Tongue (tissue), 2 donors: ENCODE results near the gene CD59. TPM values are rescaled to one million over a fixed set of nuclear protein-coding genes. Genes with fewer than 3 reads are reported as not detected.
A peak's percentile ranks its signal among the peaks of the same experiment; 100 is the strongest.
"Not testable (repeated sequence)": the region's sequence is repeated elsewhere in the genome, so short reads cannot be mapped to it uniquely, and the experiment has no call there.

ENCODE experiments used
- DNase-seq: peaks from one replicate; pipeline ENCODE4 v3.0.0-alpha.2; 2015
- total RNA-seq: library from RNA; depleted of rRNA; stranded (reverse); fragments of >200 nt; gene quantifications from one replicate; pipeline ENCODE4 v1.2.3, GENCODE V29; 2014

CD59 gene
- total RNA-seq, 1 donor from 2014 or later: 270 TPM

DNA sequence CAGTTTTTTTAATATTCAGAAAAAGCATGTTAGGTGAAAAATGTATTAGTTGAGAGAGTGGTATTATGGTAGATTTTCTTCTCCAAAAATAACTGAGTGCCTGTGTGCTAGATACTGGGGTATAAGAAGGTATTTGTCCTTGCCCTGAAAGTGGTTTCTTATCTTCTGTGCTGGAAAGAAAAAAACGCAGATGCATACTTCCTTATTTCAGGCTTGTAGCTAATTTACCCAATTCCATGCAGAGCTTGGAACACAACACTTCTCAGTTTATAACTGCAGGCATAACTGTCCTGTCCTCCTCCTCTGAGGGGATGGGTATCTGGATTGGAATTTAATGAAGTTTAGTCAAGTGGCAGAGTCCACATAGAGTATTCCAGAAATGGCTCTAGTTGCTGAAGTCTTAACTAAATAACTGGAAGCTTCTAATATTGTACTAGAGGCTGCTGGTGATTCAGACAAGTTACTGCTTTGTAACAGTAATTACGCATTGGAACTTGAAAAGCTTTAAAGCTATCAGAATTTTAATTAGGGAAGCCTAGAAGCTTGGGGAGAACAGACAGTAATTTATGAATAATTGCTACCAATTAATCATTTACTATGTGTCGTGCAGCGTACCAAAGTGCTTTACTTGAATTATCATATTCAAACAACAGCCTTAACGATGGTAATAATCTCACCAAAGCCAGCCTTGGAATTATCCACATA, 22.9 kb downstream of the CD59 start:
- no peak for DNase-seq

DNA sequence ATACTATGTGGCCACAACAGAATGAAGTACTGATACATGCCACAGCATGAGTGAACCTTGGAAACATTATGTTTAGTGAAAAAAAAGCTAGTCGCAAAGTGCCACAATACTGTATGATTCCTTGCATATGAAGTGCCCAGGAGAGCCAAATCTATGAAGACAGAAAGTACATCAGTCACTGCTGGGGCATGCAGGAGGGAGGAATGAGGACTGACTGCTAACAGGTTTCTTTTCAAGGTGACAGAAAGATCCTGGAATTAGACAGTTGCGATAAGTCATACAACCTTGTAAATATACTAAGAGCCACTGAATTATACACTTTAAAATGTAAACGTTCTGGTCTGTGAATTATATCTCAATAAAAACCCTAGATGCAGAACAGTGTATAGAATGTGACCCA, 23.8 kb downstream of the CD59 start:
- no peak for DNase-seq

DNA sequence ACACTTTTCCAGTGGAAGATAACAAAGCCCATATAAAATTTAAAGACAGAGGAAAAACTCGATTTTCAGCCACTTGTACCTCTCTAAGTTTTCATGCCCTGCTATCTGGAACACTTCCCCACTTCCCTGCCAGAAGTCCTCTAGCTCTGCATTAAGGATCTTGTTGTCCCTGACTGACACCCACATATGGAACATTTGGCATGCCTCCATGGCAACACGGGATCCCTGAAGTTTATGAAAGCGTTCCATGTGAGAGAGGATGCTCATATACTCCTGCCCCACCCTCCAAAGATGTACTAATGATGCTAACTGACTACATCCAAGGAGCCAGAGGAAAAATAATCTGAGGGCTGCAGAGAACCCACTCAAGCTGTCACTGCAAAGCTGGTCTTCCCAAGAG, 26.8 kb downstream of the CD59 start:
- peak; percentile 92 for DNase-seq

DNA sequence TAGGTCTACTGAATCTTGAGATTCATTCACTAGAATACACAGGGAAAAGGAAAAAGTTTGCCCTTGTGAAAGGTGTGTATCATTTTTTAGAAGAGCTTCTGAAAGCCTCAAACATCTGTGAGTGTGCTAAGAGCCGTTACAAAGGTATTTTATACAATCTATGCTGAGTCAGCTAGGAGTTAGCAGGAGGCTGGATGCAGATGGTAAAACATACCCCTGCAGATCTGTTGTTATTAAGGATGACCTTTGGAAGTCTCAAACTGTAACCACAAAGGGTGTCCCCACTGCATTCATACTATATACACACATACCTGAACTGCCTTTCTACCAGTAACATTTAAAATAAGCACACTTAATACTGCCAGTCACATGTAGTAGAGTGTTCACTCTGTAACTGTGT, 27.2 kb downstream of the CD59 start:
- DNase-seq: no peak

DNA sequence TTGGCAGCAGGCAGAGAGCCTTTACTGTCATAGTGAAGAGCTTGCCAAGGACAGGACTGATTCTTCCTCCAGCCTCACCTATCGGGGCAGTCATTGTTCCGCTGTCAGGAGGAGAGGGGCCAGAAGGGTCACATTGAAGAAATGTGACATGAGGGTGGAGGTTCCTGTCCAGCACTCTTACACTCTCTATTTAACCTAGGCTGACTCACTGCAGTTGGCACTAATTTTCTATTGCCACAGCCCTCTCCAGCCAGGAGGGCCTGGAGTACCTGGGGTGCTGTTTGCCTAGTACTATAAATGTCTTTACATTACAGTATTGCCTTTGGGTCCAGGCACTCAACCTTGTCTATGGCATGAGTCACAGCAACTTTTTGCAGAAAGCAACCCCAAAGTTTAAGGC, 28.4 kb downstream of the CD59 start:
- not testable (repeated sequence) for DNase-seq

DNA sequence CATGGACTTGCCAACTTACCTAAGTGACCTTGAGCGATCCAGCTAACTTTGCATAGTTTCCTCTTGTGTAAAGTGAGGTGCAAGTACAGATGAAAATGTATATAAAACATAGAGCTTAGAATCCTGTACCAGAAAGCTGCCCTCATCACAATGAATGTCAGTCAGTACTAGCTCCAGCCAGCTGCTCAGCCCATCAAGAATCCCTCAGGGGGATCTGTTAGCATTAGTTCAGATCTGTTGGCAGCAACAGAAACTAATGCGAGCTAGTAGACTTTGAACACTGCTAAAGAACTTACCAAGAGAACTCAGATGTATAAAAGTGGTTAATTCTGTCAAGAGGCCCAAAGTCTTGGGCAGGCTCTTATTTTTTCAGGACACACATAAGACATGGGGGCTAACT, 29.3 kb downstream of the CD59 start:
- DNase-seq: no peak

DNA sequence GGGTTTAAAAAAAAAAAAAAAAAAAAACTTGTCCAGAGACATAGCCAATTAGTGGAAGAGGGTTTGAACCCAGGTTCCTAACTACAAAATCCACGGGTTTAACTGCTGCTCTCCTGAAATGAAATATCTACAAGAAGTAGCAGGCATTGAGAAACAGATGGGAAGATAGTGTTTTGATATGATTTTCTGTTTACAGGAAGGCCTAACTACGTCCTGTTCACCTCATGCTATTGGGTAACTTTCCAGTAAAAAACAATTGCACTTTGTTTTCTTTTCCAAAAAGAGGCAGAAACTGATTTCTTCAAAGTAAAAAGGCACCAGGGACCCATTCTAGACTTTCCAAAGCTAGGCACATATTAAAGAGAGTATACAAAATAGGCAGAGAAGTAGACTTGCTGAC, 29.7 kb downstream of the CD59 start:
- no peak for DNase-seq

DNA sequence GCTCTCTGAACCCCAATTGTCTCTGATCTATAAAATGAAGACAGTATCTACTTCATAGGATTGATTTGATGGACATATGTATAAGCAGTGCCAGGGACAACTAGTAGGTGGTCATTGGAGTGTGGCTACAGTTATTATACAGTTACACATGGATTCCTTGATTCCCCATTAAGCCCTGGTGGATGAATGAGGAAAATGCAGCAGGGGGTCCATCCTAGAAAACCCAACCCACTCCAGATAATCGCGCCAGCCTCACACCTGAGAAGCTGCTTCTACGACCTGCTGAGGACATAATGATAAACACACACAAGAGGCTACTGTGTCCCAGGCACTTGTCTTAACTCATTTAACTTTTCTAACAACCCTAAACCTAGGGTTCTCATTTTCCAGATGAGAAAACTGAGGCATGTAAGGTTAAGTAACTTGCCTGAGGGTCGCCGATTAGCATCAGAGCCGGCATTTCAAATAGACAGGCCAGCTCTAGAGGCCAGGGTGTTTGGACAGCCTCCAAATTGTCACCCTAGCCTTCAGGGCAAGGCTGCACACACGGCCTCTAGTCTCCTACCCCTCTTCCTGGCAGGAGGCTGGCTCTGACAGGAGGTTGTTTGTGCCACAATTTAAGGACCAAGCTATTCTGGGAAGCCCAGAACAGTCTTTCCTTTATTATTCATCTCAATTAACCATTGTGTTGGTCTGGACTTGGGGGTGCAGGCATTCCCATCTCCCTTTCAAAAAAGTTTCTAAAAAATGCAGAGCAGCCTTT, 31.8 kb downstream of the CD59 start:
- DNase-seq: no peak

DNA sequence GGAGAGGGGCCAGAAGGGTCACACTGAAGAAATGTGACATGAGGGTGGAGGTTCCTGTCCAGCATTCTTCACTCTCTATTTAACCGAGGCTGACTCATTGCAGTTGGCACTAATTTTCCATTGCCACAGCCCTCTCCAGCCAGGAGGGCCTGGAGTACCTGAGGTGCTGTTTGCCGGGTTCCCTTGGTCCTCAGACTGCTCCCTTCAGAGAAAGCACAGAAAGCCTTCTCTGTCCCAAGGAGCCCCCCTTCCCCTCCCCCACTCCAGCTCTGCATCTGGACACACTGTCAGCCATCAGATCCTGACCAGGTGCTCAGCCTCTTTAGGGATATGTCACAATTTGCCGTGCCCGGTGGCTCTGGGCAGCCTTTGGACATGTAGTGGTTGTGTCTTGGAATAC, 32.4 kb downstream of the CD59 start:
- DNase-seq: no peak

DNA sequence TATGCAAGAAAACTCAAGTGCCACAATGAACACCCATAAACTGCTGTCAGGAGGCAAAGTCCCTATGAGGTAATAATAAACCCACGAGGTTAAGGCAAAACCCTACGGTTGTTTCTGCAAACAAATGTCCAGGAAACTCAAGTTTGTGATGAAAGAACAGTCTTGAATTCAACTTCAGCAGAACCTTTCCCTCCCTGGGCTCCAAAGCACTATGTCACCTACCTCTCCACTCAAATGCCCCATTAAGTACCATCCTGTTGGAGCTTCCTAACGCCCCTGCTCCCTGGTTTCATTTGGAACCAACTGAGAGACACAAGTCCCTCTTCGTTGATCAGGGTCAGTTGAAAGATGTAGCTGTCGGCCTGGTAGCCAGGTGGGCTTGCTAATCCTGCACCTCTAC, 33.0 kb downstream of the CD59 start:
- DNase-seq: no peak

DNA sequence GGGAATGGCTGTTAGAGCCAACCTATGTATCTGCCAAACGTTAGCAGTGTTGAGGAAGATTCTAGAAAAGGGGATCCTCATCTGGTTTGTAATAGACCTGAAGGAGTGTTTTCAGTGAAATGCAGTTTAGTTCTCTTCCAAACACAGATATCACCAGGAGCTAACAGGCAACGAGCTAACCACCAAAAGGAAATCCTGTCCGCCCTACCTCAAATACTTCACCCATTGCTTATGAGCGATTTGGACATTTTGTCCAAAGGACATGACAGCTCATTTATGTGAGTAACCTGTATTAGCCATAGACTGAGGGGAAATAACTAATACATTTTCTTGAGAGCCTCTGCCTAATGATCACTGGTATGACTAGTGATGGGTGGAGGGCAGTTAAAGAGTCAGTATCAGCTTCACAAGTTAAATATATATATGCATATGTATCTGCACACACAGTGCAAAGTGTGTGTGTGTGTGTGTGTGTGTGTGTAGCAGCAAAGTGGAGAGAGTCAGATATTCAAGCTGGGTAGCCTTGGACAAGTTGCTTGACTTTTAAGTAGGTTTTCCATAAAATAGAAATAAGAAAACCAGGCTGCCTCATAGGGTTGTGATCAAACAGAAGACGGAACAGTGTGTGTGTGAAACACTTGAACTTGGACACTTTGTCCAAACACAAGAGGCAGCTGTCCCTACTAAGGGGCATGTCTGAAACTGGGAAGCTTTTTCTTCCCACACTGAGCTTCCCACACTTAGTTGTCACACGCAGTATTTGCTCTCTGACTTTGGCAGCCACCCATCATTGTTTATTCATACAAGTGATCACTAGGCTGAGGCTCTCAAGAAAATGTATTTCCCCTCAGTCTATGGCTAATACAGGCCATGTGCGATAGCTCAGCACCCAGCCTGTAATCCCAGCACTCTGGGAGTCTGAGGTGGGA, 34.7 kb downstream of the CD59 start:
- DNase-seq: peak; percentile 91

DNA sequence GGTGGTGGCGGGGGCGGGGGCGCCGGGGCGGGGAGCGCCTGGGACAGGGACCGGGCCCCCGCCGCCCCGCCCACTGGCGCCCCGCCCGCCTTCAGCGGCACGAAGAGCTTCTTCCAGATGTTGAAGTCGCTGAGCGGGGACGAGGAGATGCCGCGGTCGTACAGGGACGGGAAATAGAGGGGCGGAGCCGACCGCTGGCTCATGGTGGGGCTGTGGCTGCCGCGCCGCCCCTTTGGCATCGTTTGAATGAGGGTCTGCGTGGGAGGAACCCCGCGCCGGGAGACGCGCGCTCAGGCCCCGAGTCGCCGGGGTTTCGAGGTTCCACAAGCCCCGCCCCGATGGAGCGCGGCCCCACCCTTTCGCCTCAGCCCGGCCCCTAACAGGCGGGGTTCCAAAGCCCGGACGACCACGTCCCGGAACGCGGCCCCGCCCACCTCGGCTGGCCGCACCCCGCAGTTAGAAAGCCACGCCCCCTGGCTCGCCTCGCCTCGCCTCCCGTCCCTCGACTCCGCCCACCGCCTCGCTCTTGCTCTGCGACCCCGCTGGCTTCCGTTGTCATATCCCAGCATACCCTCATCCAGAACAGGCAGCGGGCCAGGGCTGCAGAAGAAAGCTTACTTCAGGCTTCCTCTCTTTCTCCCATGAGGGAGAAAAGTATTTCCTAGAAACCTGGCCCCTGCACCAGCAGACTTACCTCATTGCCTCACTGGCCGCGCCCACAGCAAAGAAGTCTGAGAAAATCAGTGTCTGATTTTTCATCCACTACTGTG, 35.5 kb downstream of the CD59 start, which contains the start of gene C11orf91:
C11orf91 (minus strand) TSS at position 325 of the 770 bp plus-strand sequence; CDS start at position 239, 86 bp downstream.
- DNase-seq: peak; percentile 99

DNA sequence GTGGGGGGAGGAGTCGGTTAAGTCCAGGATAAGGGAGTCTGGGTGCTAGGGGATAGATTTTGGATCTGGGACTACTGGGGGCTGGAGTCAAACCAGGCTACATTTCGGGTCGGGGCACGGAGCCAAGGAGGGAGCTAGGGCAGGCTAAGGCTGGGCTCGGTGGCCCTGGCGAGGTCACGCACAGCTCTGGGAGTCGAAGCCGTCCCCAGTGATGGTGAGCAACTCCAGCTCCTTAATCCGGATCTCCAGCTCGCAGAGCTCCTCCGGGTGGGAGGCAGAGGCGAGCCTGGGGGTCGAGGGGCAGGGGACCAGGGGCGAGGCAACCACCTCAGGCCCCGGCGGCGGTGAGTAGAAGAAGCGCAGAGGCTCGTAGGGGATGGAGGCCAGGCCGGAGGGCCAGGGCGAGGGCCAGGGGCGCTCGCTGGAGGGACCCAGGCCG, 36.1 kb downstream of the CD59 start:
- no peak for DNase-seq

DNA sequence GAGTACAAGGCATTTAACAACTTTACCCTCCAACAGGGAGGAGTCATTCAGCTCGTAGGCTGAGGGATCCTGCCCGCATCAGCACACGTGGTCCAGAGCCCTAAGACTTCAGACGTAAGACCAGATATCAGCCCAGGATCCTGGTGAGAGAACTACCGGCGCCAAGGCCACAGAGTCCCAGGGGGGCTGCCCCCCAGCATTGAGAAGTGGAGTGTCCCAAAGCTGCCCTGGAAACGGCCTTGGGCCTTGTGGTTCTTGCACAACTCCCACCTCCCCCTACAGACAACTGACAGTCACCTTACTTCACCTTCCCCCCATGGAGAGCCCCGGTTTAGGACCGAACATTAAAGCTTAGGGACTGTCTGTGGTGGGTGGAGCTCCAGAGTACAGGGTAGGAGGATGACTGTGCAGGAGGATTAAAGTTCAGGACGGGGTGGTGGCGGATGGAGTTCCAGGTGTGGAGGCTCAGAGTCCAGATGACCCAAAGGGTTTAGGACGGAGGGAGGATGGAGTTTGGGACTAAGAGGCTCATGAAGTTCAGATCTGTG, 36.6 kb downstream of the CD59 start:
- DNase-seq: no peak

DNA sequence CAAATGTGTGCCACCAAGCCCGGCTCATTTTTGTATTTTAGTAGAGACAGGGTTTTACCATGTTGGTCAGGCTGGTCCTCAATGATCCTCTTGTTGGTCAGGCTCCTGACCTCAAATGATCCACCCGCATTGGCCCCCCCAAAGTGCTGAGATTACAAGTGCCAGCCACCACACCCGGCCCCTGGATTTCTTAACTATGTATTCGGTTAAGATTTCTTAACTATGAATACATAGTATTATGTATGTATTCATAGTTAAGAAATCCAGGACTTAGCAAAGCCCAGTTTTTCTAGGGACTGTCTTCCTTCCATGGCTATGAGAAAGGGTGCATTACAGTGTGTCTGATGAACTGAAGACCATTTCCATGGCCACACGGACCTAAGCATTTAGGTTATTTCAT, 37.3 kb downstream of the CD59 start:
- DNase-seq: no peak

DNA sequence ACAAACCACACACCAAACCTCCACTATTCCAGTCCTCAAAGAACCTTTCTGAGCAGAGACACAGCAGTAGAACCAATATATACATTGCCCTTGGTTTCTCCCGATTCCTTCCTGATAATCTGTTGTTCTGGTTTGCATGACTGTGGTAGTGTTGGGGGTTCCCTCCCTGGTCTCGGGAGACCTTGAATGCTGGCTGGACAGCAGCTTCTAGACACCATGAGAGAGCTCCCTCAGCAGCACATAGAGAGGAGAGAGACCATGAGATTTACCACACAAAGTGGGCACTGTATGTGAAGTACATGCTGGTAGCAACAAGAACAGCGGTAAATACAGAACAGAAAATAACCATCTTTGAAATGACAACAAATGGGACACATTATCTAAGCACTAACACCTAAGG, 38.2 kb downstream of the CD59 start:
- no peak for DNase-seq

DNA sequence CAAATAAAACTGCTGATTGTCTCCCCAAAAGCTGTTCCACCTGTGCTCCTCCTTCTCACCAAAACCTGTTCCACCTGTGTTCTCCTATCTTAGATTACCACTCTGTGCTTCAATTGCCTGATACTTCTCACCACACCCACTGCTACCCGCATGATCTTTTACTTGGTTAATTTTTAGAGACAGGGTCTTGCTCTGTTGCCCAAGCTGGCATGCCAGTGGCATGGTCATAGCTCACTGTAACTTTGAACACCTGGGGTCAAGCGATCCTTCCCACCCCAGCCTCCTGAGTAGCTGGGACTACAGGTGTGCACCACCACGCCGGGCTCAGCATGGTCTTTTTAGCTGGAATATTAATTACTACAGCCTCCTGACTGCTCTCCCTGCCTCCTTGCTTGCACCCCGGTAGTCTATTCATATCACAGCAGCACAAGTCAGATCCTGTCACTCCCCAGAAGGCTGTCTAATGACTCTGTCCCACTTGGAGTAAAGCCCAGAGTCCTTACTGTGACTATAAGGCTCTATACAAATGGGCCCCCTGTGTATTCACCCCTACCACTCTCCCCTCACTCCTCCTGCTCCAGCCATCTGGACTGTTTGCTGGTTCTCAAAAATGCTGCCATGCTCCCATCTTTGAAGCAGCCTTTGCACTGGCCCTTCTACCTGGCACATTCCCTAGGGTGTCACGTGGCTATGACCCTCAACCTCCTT, 39.1 kb downstream of the CD59 start:
- no peak for DNase-seq

DNA sequence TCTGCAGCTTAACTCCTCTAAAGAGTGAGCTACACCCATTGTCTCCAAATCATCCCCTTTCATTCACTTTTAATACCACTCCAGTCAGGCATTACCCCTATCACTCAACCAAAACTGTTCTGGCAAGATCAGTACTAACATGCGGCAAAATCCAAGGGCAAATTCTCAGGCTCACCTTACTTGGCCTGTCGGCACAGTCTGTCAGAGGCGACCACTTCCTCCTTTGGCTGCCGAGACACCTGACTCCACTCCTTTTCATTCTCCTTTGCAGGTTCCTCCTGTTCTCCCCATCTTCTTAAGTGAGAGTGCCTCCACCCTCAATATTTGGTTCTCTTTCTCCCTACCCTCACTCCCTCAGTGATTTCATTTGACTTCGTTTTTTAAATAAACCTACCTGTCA, 39.8 kb downstream of the CD59 start:
- DNase-seq: no peak

DNA sequence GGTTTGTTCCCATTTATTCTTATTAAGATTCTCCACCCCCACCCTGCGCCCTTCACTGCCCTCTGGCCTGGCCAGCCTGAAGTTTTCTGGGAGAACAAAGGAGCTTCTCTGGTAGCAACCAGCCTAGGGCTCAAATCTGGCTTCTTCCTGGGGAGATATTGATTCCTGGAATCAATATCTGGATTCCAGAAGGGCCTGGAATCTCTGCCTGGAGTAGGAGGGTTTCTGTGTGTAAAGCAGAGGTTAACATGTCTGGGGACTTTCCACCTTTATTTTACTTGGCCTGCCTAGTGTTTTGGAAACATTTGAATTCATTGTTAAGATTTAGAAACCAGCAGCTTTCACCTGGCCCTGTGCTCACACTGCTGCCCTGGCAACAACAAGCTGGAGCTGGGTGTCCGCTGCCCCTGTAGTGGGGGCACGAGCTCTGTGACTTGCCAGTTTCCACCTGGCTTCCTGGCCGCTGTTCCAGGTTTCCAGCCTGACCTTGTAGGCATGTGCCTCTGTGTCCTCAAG, 41.1 kb downstream of the CD59 start:
- no peak for DNase-seq

DNA sequence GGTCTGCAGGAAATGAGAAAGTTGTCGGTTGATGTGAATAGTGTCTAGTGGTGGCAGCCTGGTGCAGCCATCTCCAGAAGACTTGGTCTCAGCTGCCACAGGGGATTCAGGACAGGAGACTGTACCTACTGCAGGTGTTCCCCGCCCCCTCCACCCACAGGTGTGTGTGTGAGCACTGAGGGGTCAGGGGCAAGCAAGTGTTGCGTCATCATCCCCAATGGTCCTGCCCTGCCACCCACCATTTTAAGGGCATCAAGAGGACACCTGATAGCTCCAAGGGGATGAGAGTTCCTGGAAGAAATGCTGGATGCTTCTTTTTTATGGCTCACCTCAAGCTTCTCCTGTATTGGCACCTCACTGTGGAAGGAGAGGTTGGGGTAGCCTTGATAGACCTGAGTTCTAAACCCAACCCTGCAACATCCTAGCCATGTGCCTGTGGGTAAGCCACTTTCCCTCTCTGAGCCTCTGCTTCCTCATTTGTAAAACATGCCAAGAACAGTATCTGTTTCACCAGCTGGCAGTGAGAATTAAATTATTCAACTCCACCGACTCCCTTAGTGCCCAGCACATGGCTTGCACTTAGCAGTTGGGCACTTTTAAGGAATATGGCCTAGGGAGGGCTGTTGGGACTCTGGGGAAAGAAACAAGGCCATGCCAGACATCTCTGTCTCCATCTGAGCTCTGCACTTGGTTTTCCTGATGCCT, 41.7 kb downstream of the CD59 start:
- no peak for DNase-seq
